HEK293 (cell line): ENCODE data around the gene CEP112.

Source experiments
- CTCF ChIA-PET: fragments of 350-600 bp; formaldehyde crosslinking; extraction: SDS; loops from one replicate; lab custom pipeline; 2021; ENCODE audit warnings: antibody characterized with exemption; lab: Yijun Ruan, JAX
- POLR2A ChIA-PET: fragments of 300-600 bp; formaldehyde crosslinking; extraction: SDS; loops from one replicate; lab custom pipeline; 2020; ENCODE audit warnings: antibody characterized with exemption, inconsistent platforms; lab: Yijun Ruan, JAX
- H3K27ac ChIP-seq: fragments of 200-500 bp; sonication (Bioruptor generic); 2 replicates; pipeline ENCODE4 v1.5.1; 2014; ENCODE audit warnings: low read depth, low read length, control low read depth, inconsistent platforms; ENCODE audit errors: extremely low read depth
- H3K36me3 ChIP-seq, 2 experiments: fragments of 200-500 bp in 1 of 2; sonication (Bioruptor generic) in 1 of 2; 1 replicate in 1 of 2; 2 replicates in 1 of 2; pipeline ENCODE4 v1.5.1; 2014 to 2017; ENCODE audit warnings: inconsistent platforms in 2 of 2, low read length in 2 of 2; ENCODE audit not compliant: control insufficient read depth in 2 of 2, insufficient read depth in 1 of 2
- H3K4me1 ChIP-seq: fragments of 200-500 bp; sonication (Bioruptor generic); 2 replicates; pipeline ENCODE4 v1.5.1; 2014; ENCODE audit warnings: mild to moderate bottlenecking, low read length, inconsistent platforms; ENCODE audit not compliant: control insufficient read depth, insufficient read depth
- H3K4me3 ChIP-seq: 2 replicates; pipeline ENCODE4 v1.5.1; 2011; ENCODE audit warnings: low read depth, mild to moderate bottlenecking, control low read depth, low read length, moderate library complexity
- H3K9me3 ChIP-seq: fragments of 200-500 bp; sonication (Bioruptor generic); 2 replicates; pipeline ENCODE4 v1.5.1; 2014; ENCODE audit warnings: low read depth, low read length, inconsistent platforms; ENCODE audit not compliant: control insufficient read depth, insufficient read depth
- KLF1 ChIP-seq: fragments of 450-650 bp; formaldehyde crosslinking; IDR thresholded peaks from 2 replicates; pipeline ENCODE4 v1.5.1; 2016; ENCODE audit warnings: missing biosample characterization, missing genetic modification characterization
- MYNN ChIP-seq: fragments of 450-650 bp; formaldehyde crosslinking; IDR thresholded peaks from 2 replicates; pipeline ENCODE4 v1.5.1; 2016; ENCODE audit warnings: missing biosample characterization, missing genetic modification characterization, borderline replicate concordance
- ZNF133 ChIP-seq: fragments of 450-650 bp; formaldehyde crosslinking; IDR thresholded peaks from 2 replicates; pipeline ENCODE4 v1.5.1; 2016; ENCODE audit warnings: missing biosample characterization, missing genetic modification characterization
- ZNF16 ChIP-seq: fragments of 450-650 bp; formaldehyde crosslinking; IDR thresholded peaks from 2 replicates; pipeline ENCODE4 v1.5.1; 2016; ENCODE audit warnings: low read depth, missing biosample characterization, missing genetic modification characterization
- ZNF2 ChIP-seq: fragments of 450-650 bp; formaldehyde crosslinking; IDR thresholded peaks from 2 replicates; pipeline ENCODE4 v1.5.1; 2016; ENCODE audit warnings: missing biosample characterization, missing genetic modification characterization
- ZNF202 ChIP-seq: fragments of 450-650 bp; formaldehyde crosslinking; IDR thresholded peaks from 2 replicates; pipeline ENCODE4 v1.5.1; 2016; ENCODE audit warnings: missing biosample characterization, missing genetic modification characterization, borderline replicate concordance
- ZNF23 ChIP-seq: fragments of 450-650 bp; formaldehyde crosslinking; IDR thresholded peaks from 2 replicates; pipeline ENCODE4 v1.5.1; 2016; ENCODE audit warnings: missing biosample characterization, missing genetic modification characterization, borderline replicate concordance
- ZNF416 ChIP-seq: fragments of 450-650 bp; formaldehyde crosslinking; IDR thresholded peaks from 2 replicates; pipeline ENCODE4 v1.5.1; 2016; ENCODE audit warnings: missing biosample characterization, missing genetic modification characterization
- ZNF426 ChIP-seq: fragments of 450-650 bp; formaldehyde crosslinking; IDR thresholded peaks from 2 replicates; pipeline ENCODE4 v1.5.1; 2017; ENCODE audit warnings: missing biosample characterization, missing genetic modification characterization, mild to moderate bottlenecking, inconsistent platforms, moderate library complexity
- ZNF560 ChIP-seq: fragments of 450-650 bp; formaldehyde crosslinking; IDR thresholded peaks from 2 replicates; pipeline ENCODE4 v1.5.1; 2017; ENCODE audit warnings: missing biosample characterization, missing genetic modification characterization, borderline replicate concordance
- ZNF777 ChIP-seq: fragments of 450-650 bp; formaldehyde crosslinking; IDR thresholded peaks from 2 replicates; pipeline ENCODE4 v1.5.1; 2017; ENCODE audit warnings: missing biosample characterization, missing genetic modification characterization, borderline replicate concordance
- TF ChIP-seq, protein P1 (sequence below): fragments of 450-650 bp; formaldehyde crosslinking; IDR thresholded peaks from 2 replicates; pipeline ENCODE4 v1.5.1; 2016; ENCODE audit warnings: missing biosample characterization, missing genetic modification characterization
- TF ChIP-seq, protein P2 (sequence below): fragments of 450-650 bp; formaldehyde crosslinking; IDR thresholded peaks from 2 replicates; pipeline ENCODE4 v1.5.1; 2016; ENCODE audit warnings: missing biosample characterization, missing genetic modification characterization, borderline replicate concordance
- TF ChIP-seq, protein P3 (sequence below): fragments of 450-650 bp; IDR thresholded peaks from 2 replicates; pipeline ENCODE4 v1.5.1; 2018; ENCODE audit warnings: missing biosample characterization, missing genetic modification characterization
- TF ChIP-seq, protein P4 (sequence below): fragments of 450-650 bp; formaldehyde crosslinking; IDR thresholded peaks from 2 replicates; pipeline ENCODE4 v1.5.1; 2016; ENCODE audit warnings: missing biosample characterization, missing genetic modification characterization
- TF ChIP-seq, protein P5 (sequence below): fragments of 450-650 bp; formaldehyde crosslinking; IDR thresholded peaks from 2 replicates; pipeline ENCODE4 v1.5.1; 2016; ENCODE audit warnings: missing biosample characterization, missing genetic modification characterization
- TF ChIP-seq, protein P6 (sequence below): fragments of 450-650 bp; formaldehyde crosslinking; IDR thresholded peaks from 2 replicates; pipeline ENCODE4 v1.5.1; 2016; ENCODE audit warnings: missing biosample characterization, missing genetic modification characterization

CEP112 gene

DNA sequence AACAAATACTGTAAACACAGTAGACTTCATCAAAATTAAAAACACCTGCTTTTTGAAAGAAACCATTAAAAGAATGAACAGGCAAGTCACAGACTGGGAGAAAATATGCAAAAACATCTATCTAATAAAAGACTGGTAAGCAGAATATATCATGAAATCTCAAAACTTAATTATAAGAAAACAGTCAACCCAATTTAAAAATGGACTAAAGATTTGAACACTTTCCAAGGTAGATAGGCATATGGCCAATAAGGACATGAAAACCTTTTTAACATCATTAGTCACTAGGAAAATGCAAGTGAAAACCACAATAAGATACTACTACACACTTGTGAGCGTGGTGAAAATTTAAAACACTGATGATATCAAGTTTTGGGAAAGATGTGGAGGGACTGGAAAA lies 218.7 kb downstream of the CEP112 start:
- H3K9me3 ChIP-seq: no peaks in the 10 kb centered on the region
- TF ChIP-seq, protein P1, sequence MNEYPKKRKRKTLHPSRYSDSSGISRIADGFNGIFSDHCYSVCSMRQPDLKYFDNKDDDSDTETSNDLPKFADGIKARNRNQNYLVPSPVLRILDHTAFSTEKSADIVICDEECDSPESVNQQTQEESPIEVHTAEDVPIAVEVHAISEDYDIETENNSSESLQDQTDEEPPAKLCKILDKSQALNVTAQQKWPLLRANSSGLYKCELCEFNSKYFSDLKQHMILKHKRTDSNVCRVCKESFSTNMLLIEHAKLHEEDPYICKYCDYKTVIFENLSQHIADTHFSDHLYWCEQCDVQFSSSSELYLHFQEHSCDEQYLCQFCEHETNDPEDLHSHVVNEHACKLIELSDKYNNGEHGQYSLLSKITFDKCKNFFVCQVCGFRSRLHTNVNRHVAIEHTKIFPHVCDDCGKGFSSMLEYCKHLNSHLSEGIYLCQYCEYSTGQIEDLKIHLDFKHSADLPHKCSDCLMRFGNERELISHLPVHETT (tag by site-specific recombination): no peak
- TF ChIP-seq, protein P2, sequence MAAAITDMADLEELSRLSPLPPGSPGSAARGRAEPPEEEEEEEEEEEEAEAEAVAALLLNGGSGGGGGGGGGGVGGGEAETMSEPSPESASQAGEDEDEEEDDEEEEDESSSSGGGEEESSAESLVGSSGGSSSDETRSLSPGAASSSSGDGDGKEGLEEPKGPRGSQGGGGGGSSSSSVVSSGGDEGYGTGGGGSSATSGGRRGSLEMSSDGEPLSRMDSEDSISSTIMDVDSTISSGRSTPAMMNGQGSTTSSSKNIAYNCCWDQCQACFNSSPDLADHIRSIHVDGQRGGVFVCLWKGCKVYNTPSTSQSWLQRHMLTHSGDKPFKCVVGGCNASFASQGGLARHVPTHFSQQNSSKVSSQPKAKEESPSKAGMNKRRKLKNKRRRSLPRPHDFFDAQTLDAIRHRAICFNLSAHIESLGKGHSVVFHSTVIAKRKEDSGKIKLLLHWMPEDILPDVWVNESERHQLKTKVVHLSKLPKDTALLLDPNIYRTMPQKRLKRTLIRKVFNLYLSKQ (tag by site-specific recombination): no peak
- TF ChIP-seq ZNF426 (tag by site-specific recombination) (no peak), ZNF23 (tag by site-specific recombination) (no peak), ZNF777 (tag by site-specific recombination) (no peak)
- TF ChIP-seq, protein P3, sequence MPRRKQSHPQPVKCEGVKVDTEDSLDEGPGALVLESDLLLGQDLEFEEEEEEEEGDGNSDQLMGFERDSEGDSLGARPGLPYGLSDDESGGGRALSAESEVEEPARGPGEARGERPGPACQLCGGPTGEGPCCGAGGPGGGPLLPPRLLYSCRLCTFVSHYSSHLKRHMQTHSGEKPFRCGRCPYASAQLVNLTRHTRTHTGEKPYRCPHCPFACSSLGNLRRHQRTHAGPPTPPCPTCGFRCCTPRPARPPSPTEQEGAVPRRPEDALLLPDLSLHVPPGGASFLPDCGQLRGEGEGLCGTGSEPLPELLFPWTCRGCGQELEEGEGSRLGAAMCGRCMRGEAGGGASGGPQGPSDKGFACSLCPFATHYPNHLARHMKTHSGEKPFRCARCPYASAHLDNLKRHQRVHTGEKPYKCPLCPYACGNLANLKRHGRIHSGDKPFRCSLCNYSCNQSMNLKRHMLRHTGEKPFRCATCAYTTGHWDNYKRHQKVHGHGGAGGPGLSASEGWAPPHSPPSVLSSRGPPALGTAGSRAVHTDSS (tag by site-specific recombination): no peak
- POLR2A ChIA-PET: no interaction called here

DNA sequence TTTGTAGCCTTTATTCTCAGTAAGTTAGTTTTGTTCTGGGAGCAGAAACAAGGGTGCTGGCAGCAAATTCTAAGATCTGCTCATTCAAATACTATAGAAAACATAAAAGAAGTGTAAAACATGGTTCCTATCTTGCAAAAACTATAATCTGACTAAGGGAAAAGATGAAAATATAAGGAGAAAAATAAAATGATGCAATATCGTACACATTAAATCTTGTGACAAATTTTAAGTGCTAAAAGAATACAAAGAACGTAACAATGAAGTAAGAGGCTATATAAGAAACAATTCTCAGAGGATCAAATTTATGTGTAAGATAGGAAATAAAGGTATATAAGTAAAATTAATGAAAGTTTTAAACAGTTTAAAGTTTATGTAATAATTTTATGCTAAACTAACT lies 224.6 kb downstream of the CEP112 start:
- Histone ChIP-seq H3K27ac (no peak overlapping the region), H3K9me3 (no peaks in the 10 kb centered on the region), H3K4me1 (no peaks in the 10 kb centered on the region), H3K4me3 (no peak overlapping the region), H3K36me3 (no peaks in the 10 kb centered on the region; a peak in 1 of 3 replicates)
- ChIA-PET CTCF (no interaction called here), POLR2A (no interaction called here)
- TF ChIP-seq, protein P4, sequence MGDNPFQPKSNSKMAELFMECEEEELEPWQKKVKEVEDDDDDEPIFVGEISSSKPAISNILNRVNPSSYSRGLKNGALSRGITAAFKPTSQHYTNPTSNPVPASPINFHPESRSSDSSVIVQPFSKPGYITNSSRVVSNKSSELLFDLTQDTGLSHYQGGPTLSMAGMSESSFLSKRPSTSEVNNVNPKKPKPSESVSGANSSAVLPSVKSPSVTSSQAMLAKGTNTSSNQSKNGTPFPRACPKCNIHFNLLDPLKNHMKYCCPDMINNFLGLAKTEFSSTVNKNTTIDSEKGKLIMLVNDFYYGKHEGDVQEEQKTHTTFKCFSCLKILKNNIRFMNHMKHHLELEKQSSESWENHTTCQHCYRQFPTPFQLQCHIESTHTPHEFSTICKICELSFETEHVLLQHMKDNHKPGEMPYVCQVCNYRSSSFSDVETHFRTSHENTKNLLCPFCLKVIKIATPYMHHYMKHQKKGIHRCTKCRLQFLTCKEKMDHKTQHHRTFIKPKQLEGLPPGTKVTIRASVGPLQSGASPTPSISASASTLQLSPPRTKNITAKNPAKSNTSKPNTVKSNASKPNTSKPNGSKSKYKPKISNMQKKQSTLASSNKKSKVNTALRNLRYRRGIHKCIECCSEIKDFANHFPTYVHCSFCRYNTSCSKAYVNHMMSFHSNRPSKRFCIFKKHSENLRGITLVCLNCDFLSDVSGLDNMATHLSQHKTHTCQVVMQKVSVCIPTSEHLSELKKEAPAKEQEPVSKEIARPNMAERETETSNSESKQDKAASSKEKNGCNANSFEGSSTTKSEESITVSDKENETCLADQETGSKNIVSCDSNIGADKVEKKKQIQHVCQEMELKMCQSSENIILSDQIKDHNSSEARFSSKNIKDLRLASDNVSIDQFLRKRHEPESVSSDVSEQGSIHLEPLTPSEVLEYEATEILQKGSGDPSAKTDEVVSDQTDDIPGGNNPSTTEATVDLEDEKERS (tag by site-specific recombination): no peak
- TF ChIP-seq MYNN (tag by site-specific recombination): no peak
- no peak for TF ChIP-seq ZNF16 (tag by site-specific recombination)
- TF ChIP-seq ZNF133: no peak
- no peak for TF ChIP-seq KLF1 (tag by site-specific recombination)
- TF ChIP-seq, protein P5, sequence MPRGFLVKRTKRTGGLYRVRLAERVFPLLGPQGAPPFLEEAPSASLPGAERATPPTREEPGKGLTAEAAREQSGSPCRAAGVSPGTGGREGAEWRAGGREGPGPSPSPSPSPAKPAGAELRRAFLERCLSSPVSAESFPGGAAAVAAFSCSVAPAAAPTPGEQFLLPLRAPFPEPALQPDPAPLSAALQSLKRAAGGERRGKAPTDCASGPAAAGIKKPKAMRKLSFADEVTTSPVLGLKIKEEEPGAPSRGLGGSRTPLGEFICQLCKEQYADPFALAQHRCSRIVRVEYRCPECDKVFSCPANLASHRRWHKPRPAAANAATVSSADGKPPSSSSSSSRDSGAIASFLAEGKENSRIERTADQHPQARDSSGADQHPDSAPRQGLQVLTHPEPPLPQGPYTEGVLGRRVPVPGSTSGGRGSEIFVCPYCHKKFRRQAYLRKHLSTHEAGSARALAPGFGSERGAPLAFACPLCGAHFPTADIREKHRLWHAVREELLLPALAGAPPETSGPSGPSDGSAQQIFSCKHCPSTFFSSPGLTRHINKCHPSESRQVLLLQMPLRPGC (tag by site-specific recombination): no peak
- TF ChIP-seq ZNF2: no peak
- TF ChIP-seq ZNF416 (tag by site-specific recombination): no peak
- TF ChIP-seq ZNF202: no peak
- no peak for TF ChIP-seq ZNF560
- TF ChIP-seq, protein P6, sequence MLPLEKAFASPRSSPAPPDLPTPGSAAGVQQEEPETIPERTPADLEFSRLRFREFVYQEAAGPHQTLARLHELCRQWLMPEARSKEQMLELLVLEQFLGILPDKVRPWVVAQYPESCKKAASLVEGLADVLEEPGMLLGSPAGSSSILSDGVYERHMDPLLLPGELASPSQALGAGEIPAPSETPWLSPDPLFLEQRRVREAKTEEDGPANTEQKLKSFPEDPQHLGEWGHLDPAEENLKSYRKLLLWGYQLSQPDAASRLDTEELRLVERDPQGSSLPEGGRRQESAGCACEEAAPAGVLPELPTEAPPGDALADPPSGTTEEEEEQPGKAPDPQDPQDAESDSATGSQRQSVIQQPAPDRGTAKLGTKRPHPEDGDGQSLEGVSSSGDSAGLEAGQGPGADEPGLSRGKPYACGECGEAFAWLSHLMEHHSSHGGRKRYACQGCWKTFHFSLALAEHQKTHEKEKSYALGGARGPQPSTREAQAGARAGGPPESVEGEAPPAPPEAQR (tag by site-specific recombination): no peak

More for the DNA sequence above, 218.7 kb downstream of the CEP112 start:
- CTCF ChIA-PET: no interaction called here
- H3K27ac ChIP-seq: no peak overlapping the region
- no peak overlapping the region for H3K4me3 ChIP-seq
- H3K4me1 ChIP-seq: no peaks in the 10 kb centered on the region
- H3K36me3 ChIP-seq: no peaks in the 10 kb centered on the region
